DND-41 (cell line): ENCODE measurements around the gene TLE1.

ENCODE experiments used
- ATAC-seq: fragments of 200-7000 bp; cut with Tn5 transposase; 3 replicates; pipeline ENCODE4 v1.9.1; 2021; ENCODE audit warnings: low read depth; ENCODE audit not compliant: insufficient read depth
- DNase-seq: peaks from one replicate; pipeline ENCODE4 v3.0.0-alpha.2; 2020
- H2AFZ ChIP-seq: 2 replicates; pipeline ENCODE4 v1.6.0; 2012; ENCODE audit warnings: low read depth, low read length
- H3K27ac ChIP-seq: 2 replicates; pipeline ENCODE4 v1.5.1; 2012; ENCODE audit warnings: low read length, inconsistent platforms
- H3K27me3 ChIP-seq: fragments of 200-600 bp; sonication (generic); 2 replicates; pipeline ENCODE4 v1.6.0; 2012; ENCODE audit warnings: low read length, mild to moderate bottlenecking, inconsistent platforms; ENCODE audit not compliant: insufficient read depth, poor library complexity
- H3K36me3 ChIP-seq: 2 replicates; pipeline ENCODE4 v1.5.1; 2012; ENCODE audit warnings: low read length, inconsistent platforms; ENCODE audit not compliant: insufficient read depth
- H3K4me1 ChIP-seq: 2 replicates; pipeline ENCODE4 v1.5.1; 2012; ENCODE audit warnings: mild to moderate bottlenecking, low read length; ENCODE audit not compliant: insufficient read depth
- H3K4me2 ChIP-seq: 2 replicates; pipeline ENCODE4 v1.6.0; 2012; ENCODE audit warnings: mild to moderate bottlenecking, moderate library complexity, low read length, inconsistent platforms; ENCODE audit not compliant: insufficient read depth
- H3K4me3 ChIP-seq, 2 experiments: fragments of 200-600 bp in 1 of 2; shearing (Covaris generic) in 1 of 2; 2 replicates each; pipeline ENCODE4 v1.5.1; 2012 to 2016; ENCODE audit warnings: inconsistent platforms in 2 of 2, low read length in 2 of 2, mild to moderate bottlenecking in 2 of 2, low read depth in 1 of 2, moderate library complexity in 1 of 2
- H3K79me2 ChIP-seq: 2 replicates; pipeline ENCODE4 v1.6.0; 2012; ENCODE audit warnings: low read length, inconsistent platforms; ENCODE audit not compliant: insufficient read depth
- H3K9ac ChIP-seq: 2 replicates; pipeline ENCODE4 v1.6.0; 2012; ENCODE audit warnings: low read depth, mild to moderate bottlenecking, inconsistent platforms, low read length, moderate library complexity
- H3K9me3 ChIP-seq: 2 replicates; pipeline ENCODE4 v1.5.1; 2012; ENCODE audit warnings: low read length, moderate library complexity, mild to moderate bottlenecking, inconsistent platforms; ENCODE audit not compliant: insufficient read depth, severe bottlenecking
- H4K20me1 ChIP-seq: 2 replicates; pipeline ENCODE4 v1.6.0; 2012; ENCODE audit warnings: low read length; ENCODE audit not compliant: insufficient read depth
- EZH2 ChIP-seq: IDR thresholded peaks from 3 replicates; pipeline ENCODE4 v1.6.1; 2012; ENCODE audit warnings: borderline replicate concordance, low read depth, mild to moderate bottlenecking, moderate library complexity, low read length, inconsistent platforms; ENCODE audit not compliant: severe bottlenecking
- TF ChIP-seq, protein P1 (sequence below): IDR thresholded peaks from 2 replicates; pipeline ENCODE4 v1.5.1; 2012; ENCODE audit warnings: borderline replicate concordance, low read length, moderate library complexity, mild to moderate bottlenecking; ENCODE audit not compliant: poor library complexity, severe bottlenecking; ENCODE audit errors: extremely low read depth

Gene TLE1

DNA sequence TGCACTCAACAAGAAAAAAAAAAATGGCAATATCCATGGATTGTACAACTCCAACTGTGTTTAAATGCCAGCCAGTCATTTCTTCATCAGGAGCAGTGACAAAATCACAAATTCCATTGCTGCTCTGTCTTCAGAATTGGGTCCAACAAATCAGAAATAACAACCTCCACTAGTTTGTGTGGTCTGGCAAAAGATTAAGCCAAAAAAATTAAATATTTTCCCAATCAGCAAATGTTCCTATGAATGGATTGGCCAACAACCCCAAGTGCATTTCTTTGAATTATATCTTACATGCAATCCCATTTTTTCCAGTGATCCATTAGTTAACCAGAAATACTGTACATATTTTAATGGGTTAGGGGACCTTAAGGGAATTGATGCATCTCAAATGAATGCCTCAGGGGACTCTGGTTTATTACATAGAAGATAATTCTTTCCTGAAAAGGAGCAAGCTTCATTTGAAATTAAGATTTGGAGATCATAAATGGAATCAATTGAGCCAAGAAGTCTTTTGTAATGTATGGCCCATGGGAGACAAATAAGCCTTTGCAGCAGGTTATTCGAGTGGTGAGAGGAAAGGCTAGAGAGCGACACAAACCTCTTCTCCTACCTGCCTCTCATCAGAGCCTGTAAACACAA lies 131.8 kb downstream of the TLE1 start:
- Histone ChIP-seq H3K9ac (no peak overlapping the region), H3K79me2 (no peaks in the 10 kb centered on the region), H3K4me2 (no peak overlapping the region), H3K4me1 (no peaks in the 10 kb centered on the region), H3K27me3 (no peaks in the 10 kb centered on the region), H3K27ac (no peak overlapping the region), H2AFZ (no peak overlapping the region), H3K4me3 (no peak overlapping the region), H4K20me1 (no peaks in the 10 kb centered on the region), H3K36me3 (no peaks in the 10 kb centered on the region), H3K9me3 (no peaks in the 10 kb centered on the region)
- ATAC-seq: no peak
- TF ChIP-seq, protein P1, sequence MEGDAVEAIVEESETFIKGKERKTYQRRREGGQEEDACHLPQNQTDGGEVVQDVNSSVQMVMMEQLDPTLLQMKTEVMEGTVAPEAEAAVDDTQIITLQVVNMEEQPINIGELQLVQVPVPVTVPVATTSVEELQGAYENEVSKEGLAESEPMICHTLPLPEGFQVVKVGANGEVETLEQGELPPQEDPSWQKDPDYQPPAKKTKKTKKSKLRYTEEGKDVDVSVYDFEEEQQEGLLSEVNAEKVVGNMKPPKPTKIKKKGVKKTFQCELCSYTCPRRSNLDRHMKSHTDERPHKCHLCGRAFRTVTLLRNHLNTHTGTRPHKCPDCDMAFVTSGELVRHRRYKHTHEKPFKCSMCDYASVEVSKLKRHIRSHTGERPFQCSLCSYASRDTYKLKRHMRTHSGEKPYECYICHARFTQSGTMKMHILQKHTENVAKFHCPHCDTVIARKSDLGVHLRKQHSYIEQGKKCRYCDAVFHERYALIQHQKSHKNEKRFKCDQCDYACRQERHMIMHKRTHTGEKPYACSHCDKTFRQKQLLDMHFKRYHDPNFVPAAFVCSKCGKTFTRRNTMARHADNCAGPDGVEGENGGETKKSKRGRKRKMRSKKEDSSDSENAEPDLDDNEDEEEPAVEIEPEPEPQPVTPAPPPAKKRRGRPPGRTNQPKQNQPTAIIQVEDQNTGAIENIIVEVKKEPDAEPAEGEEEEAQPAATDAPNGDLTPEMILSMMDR: no peak
- no peak for TF ChIP-seq EZH2
- DNase-seq: no peak

DNA sequence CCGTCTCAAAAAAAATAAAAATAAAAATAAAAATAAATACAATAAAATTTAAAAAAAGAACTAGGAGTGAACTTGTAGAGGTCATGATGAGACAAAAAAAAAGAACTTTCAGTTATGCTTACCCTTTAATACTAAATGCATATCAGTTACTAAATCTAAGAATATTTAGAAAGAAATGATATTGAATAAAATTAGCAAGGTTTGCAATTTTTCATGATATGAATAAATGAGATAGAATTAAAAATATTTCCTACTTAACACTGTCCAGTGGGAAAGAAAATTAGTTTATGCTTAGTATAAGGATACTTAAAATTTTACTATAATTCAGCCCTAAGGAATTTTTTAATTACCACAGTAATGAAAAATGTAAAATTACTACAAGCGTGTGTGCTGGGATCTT lies 132.4 kb downstream of the TLE1 start:
- Histone ChIP-seq H3K4me1 (no peaks in the 10 kb centered on the region), H3K79me2 (no peaks in the 10 kb centered on the region), H4K20me1 (no peaks in the 10 kb centered on the region), H3K27me3 (no peaks in the 10 kb centered on the region), H2AFZ (no peak overlapping the region), H3K36me3 (no peaks in the 10 kb centered on the region), H3K4me3 (no peak overlapping the region), H3K27ac (no peak overlapping the region), H3K9me3 (no peaks in the 10 kb centered on the region), H3K9ac (no peak overlapping the region), H3K4me2 (no peak overlapping the region)
- no peak for ATAC-seq
- TF ChIP-seq EZH2: no peak
- TF ChIP-seq, protein P1: no peak
- no peak for DNase-seq

DNA sequence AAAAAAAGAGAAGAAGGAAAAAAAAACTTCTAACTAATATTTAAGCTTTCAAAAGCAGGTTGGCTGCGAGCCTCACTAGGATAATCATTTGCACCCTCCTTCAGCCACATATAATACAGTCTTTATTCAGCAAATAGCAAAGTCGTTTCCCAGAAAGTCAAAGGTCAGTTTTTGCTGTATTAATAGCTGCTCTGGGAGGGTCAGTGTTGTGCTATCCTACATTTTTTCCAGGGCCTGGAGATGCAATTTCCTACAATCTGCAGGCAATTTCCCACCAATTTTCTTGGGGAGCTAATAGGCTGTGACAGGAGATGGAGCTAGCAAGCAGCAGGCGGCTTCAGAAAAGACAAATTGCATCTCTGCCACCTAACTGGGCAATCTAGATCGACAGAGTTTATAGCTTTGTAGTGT lies 136.8 kb downstream of the TLE1 start:
- Histone ChIP-seq H3K36me3 (no peaks in the 10 kb centered on the region), H3K9me3 (no peaks in the 10 kb centered on the region), H4K20me1 (no peaks in the 10 kb centered on the region), H3K9ac (no peak overlapping the region), H2AFZ (no peak overlapping the region), H3K79me2 (no peaks in the 10 kb centered on the region), H3K4me1 (no peaks in the 10 kb centered on the region), H3K4me3 (no peak overlapping the region), H3K27ac (no peak overlapping the region), H3K27me3 (no peaks in the 10 kb centered on the region), H3K4me2 (no peak overlapping the region)
- DNase-seq (no peak), ATAC-seq (no peak)
- TF ChIP-seq, protein P1: no peak
- TF ChIP-seq EZH2: no peak

DNA sequence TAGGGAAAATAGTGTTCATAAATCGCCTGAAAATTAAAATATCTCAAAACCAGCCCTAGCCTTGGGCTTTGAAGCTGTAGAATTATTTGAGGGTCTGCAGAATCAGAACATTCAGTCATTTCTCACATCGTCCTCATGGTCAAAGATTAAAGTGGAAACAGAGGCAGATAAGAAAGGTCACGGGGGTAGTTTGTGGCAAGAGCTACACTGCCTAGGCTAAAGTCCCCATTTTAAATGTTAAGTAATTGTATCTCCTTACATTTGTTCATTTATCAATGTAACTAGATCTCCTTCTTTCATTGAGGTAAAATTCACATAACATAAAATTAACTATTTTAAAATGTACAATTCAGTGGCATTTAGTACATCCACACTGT lies 139.2 kb downstream of the TLE1 start:
- Histone ChIP-seq H3K9me3 (no peaks in the 10 kb centered on the region), H3K27me3 (no peaks in the 10 kb centered on the region), H2AFZ (no peak overlapping the region), H3K27ac (no peak overlapping the region), H4K20me1 (no peaks in the 10 kb centered on the region), H3K4me1 (no peaks in the 10 kb centered on the region), H3K79me2 (no peaks in the 10 kb centered on the region), H3K4me2 (no peak overlapping the region), H3K4me3 (no peak overlapping the region), H3K9ac (no peak overlapping the region), H3K36me3 (no peaks in the 10 kb centered on the region)
- TF ChIP-seq, protein P1: no peak
- TF ChIP-seq EZH2: no peak
- DNase-seq (no peak), ATAC-seq (no peak)
